Activated CD4-positive, alpha-beta T cell treated with anti-CD3 and anti-CD28 coated beads, Interleukin-2, amount 50 U/mL, for 4 hours (primary cell): ENCODE data around the gene CAMK2B.

ENCODE experiments used
- DNase-seq, 2 experiments: peaks; one replicate each; pipeline ENCODE4 v3.0.0-alpha.2; 2020

The CAMK2B gene

GRCh38 chr7:44225566-44226395, 99.6 kb downstream of the CAMK2B start:
- no peak for DNase-seq

DNA sequence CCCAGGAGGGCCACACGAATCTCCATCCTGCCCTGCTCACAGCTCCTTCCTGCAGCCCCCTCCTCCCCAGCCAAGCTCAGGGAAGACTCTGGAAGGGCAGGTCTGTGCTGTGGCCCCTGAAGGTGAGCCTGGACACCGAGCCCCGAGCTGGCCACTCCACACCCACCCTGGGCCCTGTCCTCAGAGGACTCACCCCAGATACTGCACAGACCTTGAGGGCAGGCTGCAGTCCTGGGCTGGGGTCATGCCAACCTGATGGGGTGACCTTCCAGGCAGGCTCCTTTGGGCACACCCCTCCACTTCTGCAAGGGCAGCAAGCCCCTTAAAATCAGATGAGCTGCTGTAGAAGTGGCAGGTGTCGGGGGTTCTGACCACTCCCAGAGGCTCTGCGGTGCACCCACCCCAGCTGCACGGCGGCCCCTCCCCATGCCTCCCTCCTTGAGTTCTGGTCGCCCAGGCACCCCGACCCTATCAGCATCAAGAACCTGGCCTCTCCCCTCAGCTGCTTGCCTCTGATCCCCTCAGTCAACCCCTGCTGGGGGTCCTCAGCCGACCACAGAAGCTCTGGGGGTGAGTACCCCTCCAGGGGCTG, 100.3 kb downstream of the CAMK2B start:
- no peak for DNase-seq

GRCh38 chr7:44224080-44224973, 101.1 kb downstream of the CAMK2B start:
- DNase-seq: no peak

DNA sequence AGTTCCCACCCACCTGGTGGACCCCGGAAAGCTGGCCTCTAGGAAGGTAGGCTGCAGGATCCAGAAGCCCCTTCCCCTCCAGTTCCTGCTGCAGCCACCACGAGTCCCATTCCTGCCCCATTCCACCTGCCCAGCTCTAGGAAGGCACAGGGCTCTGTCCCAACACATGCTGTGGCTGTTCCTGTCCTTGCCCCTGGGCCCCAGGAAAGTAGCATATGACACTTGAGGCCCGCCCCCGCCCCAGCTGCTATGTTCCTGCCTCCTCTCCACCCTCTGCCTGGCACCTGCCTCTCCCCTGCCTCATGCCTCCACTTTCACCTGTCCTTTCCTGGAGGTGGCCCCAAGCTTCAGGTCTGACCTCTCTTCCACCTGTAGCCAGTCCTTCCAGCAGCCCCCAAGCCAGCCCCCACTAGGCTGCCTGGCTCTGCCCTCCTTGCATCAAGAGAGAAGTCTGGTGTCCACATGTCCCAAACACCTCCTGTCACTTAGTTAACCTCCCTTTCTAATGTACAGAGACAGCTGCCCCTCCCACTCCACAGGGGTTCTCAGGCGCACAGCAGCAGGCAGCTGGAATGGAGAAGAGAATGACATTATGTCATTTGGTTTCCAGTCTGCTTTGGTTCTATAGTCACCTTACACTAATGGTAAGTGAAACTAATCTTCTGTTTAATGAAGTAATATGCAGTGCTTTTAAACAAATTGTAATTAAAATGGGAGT, 101.9 kb downstream of the CAMK2B start:
- DNase-seq: no peak

- no peak for DNase-seq
These were observed 102.6 kb downstream of the CAMK2B start for GRCh38 chr7:44222776-44223261.

DNA sequence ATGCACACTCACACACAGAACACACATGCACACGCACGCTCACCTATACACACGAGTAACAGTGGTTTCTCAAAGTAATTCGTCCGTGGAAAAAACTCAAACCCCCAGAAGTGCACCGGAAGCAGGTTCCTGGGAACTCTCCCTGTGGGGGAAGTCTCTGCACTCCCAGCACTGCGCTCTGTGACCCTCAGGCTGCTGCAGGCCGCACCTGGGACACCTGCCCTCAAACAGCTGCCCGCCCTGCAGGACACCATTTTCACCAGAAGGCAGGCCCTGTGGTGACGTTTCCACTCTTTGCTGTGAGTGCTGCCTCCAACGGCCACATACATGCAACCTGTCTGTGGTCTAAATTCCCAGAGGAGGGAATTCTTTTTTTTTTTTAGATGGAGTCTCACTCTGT, 103.3 kb downstream of the CAMK2B start:
- DNase-seq: no peak

- DNase-seq: no peak
These were observed 104.1 kb downstream of the CAMK2B start for GRCh38 chr7:44221231-44221791.

DNA sequence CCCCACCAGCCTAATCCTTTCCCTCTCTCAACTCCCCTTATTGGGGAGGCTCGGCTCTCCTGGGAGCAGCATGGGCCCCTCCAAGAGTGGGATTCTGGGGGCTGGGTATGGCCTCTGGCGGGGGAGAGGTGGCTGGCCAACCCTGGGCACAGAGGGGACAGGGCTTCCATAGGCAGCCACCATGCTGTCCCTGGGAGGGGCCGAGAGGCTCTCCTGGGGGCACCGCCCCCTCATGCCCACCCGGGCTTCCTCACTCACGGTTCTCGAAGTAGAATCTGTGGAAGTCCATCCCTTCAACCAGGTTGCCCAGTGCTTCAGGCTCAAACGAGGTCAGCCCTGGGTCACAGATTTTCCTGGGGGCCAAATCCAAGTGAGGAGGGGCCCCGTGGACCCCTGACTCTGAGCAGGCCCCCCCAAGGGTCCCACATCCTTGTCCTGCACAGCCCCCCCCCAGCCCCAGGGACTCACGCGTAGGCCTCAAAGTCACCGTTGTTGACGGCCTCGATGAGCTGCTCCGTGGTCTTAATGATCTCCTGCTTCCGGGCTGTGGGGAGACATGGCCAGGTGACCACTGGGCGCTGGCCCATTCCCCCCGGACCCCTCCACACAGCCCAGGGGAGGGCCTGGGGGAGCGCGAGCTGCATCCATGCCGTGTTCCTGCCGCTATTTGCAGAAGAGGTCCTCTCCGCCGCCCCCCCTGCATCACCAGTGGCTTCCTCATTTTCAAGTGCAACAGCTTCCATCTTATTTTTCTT, 104.9 kb downstream of the CAMK2B start:
- DNase-seq: no peak

DNA sequence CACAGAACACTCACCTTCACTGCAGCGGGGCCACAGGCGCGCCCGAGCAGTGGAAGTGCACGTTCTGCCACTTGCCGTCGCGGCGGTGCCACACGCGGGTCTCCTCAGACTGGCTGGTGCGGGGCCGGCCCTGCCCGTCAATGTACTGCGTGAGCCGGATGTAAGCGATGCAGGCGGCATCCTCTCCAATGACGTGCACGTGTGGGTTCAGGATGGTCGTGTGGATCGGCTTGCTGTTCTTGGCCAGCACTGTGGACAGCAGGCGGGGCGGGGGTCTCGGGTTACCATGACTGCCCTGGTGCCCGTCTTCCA, 105.4 kb downstream of the CAMK2B start:
- DNase-seq: no peak

GRCh38 chr7:44219371-44220045, 105.9 kb downstream of the CAMK2B start:
- DNase-seq: no peak

GRCh38 chr7:44218418-44219201, 106.8 kb downstream of the CAMK2B start:
- DNase-seq: no peak

GRCh38 chr7:44217852-44218402, 107.5 kb downstream of the CAMK2B start:
- no peak for DNase-seq

DNA sequence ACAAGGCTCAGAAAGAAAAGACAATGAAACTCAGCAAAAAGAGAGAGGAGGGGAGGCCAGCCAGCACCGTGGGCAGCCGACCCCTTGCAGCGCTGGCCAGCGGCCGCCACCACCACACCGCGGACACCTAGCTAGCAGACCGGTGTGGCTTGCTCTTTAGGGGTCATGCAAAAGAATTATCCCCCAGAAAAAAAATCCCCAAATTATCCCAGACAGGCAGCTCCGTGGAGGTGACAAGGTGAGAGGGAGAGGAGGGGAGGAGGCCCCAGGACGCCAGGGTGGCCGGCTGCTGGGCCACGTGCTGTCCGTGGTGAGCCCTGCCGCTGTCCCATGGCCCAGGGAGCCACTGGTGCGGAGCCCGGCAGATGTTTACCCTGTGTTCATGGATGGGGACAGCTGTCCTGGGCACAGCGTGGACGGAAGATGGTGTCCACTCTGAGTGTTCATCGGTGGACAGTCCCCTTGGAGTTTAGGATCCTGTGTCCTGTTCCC, 108.1 kb downstream of the CAMK2B start:
- DNase-seq: no peak

DNA sequence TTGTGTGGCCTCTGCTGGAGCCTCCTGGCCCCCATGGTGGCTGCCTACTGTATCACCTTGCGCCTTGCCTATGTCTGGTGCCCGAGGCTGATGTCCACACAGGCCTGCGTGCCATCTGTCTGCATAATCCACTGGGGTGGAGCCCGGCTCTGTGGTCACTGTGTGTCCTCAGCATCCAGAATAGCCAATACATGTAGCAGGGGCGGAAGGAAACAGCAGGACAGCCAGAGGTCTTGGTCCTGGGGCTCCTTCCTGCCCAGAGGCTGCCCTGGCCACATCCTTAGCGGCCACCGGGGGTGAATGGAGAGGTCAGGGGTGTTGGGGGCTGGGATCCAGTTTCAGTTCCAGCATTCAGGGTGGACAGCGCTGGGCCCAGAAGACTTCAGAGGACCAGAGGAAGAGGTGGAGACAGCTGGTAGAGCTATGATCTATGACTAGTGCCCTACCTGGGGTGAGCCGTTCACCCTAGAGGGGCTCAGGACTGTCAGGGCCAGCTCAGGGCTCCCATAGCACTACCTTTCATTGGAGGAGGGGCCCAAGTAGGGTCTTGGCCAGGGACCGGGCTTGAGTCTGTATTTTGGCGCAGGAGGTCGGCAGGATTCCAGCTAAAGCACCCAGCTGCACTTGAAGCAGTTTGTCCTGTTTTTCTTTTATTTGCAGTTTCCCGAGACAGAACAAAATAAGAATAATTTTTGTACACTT, 108.7 kb downstream of the CAMK2B start:
- DNase-seq: no peak

GRCh38 chr7:44216019-44216418, 109.4 kb downstream of the CAMK2B start:
- DNase-seq: no peak

DNA sequence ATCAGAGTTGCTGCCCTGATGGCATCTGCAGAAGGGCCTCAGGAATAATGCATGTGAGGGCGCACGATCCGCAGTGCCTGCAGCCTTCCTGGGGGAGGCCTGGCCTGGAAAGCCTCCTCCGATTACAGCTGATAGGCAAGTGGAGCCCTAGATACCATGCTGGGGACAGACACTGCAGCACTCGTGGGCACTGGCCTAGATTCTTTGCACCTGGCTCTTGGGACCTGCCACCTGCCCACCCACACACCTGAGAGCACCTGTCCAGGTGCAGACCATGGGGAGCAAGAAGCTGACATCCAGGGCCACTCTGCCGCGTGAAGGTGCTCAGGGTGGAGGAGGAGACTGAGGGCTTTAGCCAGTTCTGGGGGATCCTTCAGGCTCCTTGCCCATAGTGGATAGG, 109.9 kb downstream of the CAMK2B start:
- no peak for DNase-seq

DNA sequence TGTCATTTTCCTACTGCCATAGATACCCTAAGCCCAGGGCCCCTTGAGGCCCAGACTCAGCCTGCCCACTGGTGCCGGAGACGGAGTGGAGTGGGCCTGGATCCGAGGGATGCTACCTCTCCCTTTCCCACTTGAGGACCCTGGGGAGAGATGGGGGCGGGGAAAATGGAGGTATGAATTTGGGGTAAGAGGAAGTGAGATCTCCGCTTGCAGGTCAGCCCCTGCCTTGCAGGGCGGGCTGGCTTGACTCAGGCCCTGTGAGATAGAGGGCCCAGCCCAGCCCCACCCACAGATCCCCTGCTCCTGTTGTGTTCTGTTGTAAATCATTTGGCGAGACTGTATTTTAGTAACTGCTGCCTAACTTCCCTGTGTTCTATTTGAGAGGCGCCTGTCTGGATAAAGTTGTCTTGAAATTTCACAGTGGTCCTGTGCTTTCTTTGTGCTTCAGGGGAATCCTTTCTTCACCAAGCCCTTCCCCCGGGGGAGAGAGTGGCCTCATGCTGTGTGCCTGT, 111.5 kb downstream of the CAMK2B start:
- no peak for DNase-seq

- DNase-seq: no peak
These were observed 112.1 kb downstream of the CAMK2B start for GRCh38 chr7:44213206-44213876.
